EH (cell line): Measurements from ENCODE around the gene MFAP2.
"Not testable (repeated sequence)": the region's sequence is repeated elsewhere in the genome, so short reads cannot be mapped to it uniquely, and the experiment has no call there.

ENCODE experiments used
- DNase-seq: peaks from one replicate; pipeline ENCODE4 v3.0.0-alpha.2; 2015; ENCODE audit warnings: low read depth

The MFAP2 gene

GRCh38 chr1:16929146-16930041 lies 51.0 kb downstream of the MFAP2 start:
- not testable (repeated sequence) for DNase-seq

GRCh38 chr1:16927711-16928485 lies 52.5 kb downstream of the MFAP2 start:
- no peak for DNase-seq

- DNase-seq, result no peak
Observed at GRCh38 chr1:16927256-16927655, 53.2 kb downstream of the MFAP2 start.

- DNase-seq, result no peak
Observed at GRCh38 chr1:16926491-16927073, 53.8 kb downstream of the MFAP2 start.

GRCh38 chr1:16925635-16926490 lies 54.6 kb downstream of the MFAP2 start:
- DNase-seq, result no peak

GRCh38 chr1:16924919-16925477 lies 55.4 kb downstream of the MFAP2 start:
- DNase-seq, result no peak
